Measurements from ENCODE around the gene ANKRD53.
"Not testable (repeated sequence)": the region's sequence is repeated elsewhere in the genome, so short reads cannot be mapped to it uniquely, and the experiment has no call there.

ANKRD53 gene

GRCh38 chr2:71019989-71020388 lies 41.6 kb downstream of the ANKRD53 start:
- not testable (repeated sequence) for DNase-seq

GRCh38 chr2:71021394-71021793 lies 43.0 kb downstream of the ANKRD53 start:
- not testable (repeated sequence) for DNase-seq

GRCh38 chr2:71023553-71024243 lies 45.3 kb downstream of the ANKRD53 start:
- DNase-seq: not testable (repeated sequence)

Data from NCI-H345 (cell line).